CD14-positive monocyte (primary cell): ENCODE results near the gene GTF3A. TPM values are rescaled to one million over a fixed set of nuclear protein-coding genes. Genes with fewer than 3 reads are reported as not detected.

Source experiments
- DNase-seq, 3 donors: peaks; one replicate each; pipeline ENCODE4 v3.0.0-alpha.2; 2011 to 2022
- H2AFZ ChIP-seq: 2 replicates; pipeline ENCODE4 v1.6.0; 2012; ENCODE audit warnings: mild to moderate bottlenecking, low read depth, low read length, inconsistent platforms; ENCODE audit not compliant: insufficient read depth, poor library complexity, severe bottlenecking
- H3K27ac ChIP-seq, 2 donors: 1 replicate in 1 of 2; 2 replicates in 1 of 2; pipeline ENCODE4 v1.5.1; 2012 to 2013; ENCODE audit warnings: low read length in 2 of 2, control low read depth in 1 of 2, inconsistent platforms in 1 of 2, low read depth in 1 of 2, mild to moderate bottlenecking in 1 of 2
- H3K27me3 ChIP-seq, 2 donors: one replicate each; pipeline versions ENCODE4 v1.6.0 to v1.6.1; 2011 to 2013; ENCODE audit warnings: low read length in 2 of 2; ENCODE audit not compliant: control insufficient read depth in 2 of 2, insufficient read depth in 2 of 2
- H3K36me3 ChIP-seq, 2 donors: replicated peaks in 1 of 2; 1 replicate in 1 of 2; 2 replicates in 1 of 2; pipeline versions ENCODE4 v1.5.1 to v1.6.1; 2012 to 2013; ENCODE audit warnings: low read length in 2 of 2, control low read depth in 1 of 2, inconsistent platforms in 1 of 2, mild to moderate bottlenecking in 1 of 2; ENCODE audit not compliant: insufficient read depth in 2 of 2, control insufficient read depth in 1 of 2
- H3K4me1 ChIP-seq, 2 donors: 1 replicate in 1 of 2; 2 replicates in 1 of 2; pipeline versions ENCODE4 v1.5.1 to v1.6.1; 2012 to 2013; ENCODE audit warnings: low read length in 2 of 2, control low read depth in 1 of 2, inconsistent platforms in 1 of 2, mild to moderate bottlenecking in 1 of 2, moderate library complexity in 1 of 2; ENCODE audit not compliant: insufficient read depth in 2 of 2, control insufficient read depth in 1 of 2
- H3K4me2 ChIP-seq: replicated peaks from 2 replicates; pipeline ENCODE3; 2012; ENCODE audit warnings: low read length, moderate library complexity, mild to moderate bottlenecking; ENCODE audit not compliant: poor library complexity, severe bottlenecking; ENCODE audit errors: extremely low read depth
- H3K4me3 ChIP-seq, 3 experiments: fragments of 200-600 bp in 1 of 3; sonication (generic) in 1 of 3; replicated peaks in 1 of 3; 1 replicate in 2 of 3; 2 replicates in 1 of 3; pipeline ENCODE4 v1.5.1; 2011 to 2013; ENCODE audit warnings: low read length in 3 of 3, mild to moderate bottlenecking in 3 of 3, control low read depth in 2 of 3, low read depth in 2 of 3, inconsistent platforms in 1 of 3, moderate library complexity in 1 of 3
- H3K79me2 ChIP-seq: 2 replicates; pipeline ENCODE4 v1.6.0; 2012; ENCODE audit warnings: mild to moderate bottlenecking, control low read depth, inconsistent platforms, low read length, moderate library complexity; ENCODE audit not compliant: insufficient read depth
- H3K9ac ChIP-seq: 2 replicates; pipeline ENCODE4 v1.6.0; 2017; ENCODE audit warnings: low read length, mild to moderate bottlenecking; ENCODE audit not compliant: insufficient read depth, poor library complexity, severe bottlenecking
- H3K9me3 ChIP-seq, 2 donors: replicated peaks in 1 of 2; 1 replicate in 1 of 2; 2 replicates in 1 of 2; pipeline versions ENCODE4 v1.5.1 to v1.6.1; 2012 to 2013; ENCODE audit warnings: low read length in 2 of 2, control low read depth in 1 of 2; ENCODE audit not compliant: control insufficient read depth in 1 of 2, insufficient read depth in 1 of 2
- H4K20me1 ChIP-seq: 2 replicates; pipeline ENCODE4 v1.6.0; 2012; ENCODE audit warnings: mild to moderate bottlenecking, low read length, control low read depth, moderate library complexity; ENCODE audit not compliant: insufficient read depth
- H3K27ac Mint-ChIP-seq, 7 donors: one replicate each; pipeline ENCODE4 v1.8.0; 2020; ENCODE audit warnings: mild to moderate bottlenecking in 7 of 7, mixed read lengths in 7 of 7, moderate library complexity in 6 of 7, inconsistent platforms in 2 of 7
- H3K27me3 Mint-ChIP-seq, 3 donors: one replicate each; pipeline ENCODE4 v1.8.0; 2021 to 2022; ENCODE audit warnings: low read depth in 3 of 3, mild to moderate bottlenecking in 3 of 3, mixed read lengths in 3 of 3, moderate library complexity in 3 of 3, inconsistent platforms in 1 of 3
- H3K36me3 Mint-ChIP-seq, 2 donors: one replicate each; pipeline ENCODE4 v1.8.0; 2020; ENCODE audit warnings: mixed read lengths in 2 of 2, inconsistent platforms in 1 of 2, mild to moderate bottlenecking in 1 of 2
- H3K4me1 Mint-ChIP-seq: one replicate; pipeline ENCODE4 v1.8.0; 2020; ENCODE audit warnings: mild to moderate bottlenecking, mixed read lengths
- H3K4me3 Mint-ChIP-seq, 2 donors: one replicate each; pipeline ENCODE4 v1.8.0; 2020; ENCODE audit warnings: mild to moderate bottlenecking in 2 of 2, mixed read lengths in 2 of 2, moderate library complexity in 1 of 2
- H3K9me3 Mint-ChIP-seq, 7 donors: one replicate each; pipeline ENCODE4 v1.8.0; 2020 to 2022; ENCODE audit warnings: mixed read lengths in 7 of 7, mild to moderate bottlenecking in 6 of 7, moderate library complexity in 6 of 7, inconsistent platforms in 2 of 7
- WGBS: methylation state at CpG from one replicate; pipeline ENCODE4 v1.1.5; 2013; ENCODE audit warnings: missing lambda C conversion rate; ENCODE audit not compliant: insufficient coverage; 5-methylcytosine and 5-hydroxymethylcytosine counted together
- intact Hi-C, 2 donors: fragments of 100-400 bp; cut with micrococcal nuclease; formaldehyde crosslinking; loops; one replicate each; pipeline versions ENCODE4 v1.15.0 to v1.15.1; 2023
- polyA plus RNA-seq, 3 donors: library from polyadenylated mRNA; depleted of rRNA in 1 of 3; unstranded in 2 of 3; stranded (reverse) in 1 of 3; fragments of 300-500 nt in 2 of 3; fragments of >200 nt in 1 of 3; fragmentation: Illumina TruSeq in 2 of 3; gene quantifications; 1 replicate in 2 of 3; 2 replicates in 1 of 3; pipeline ENCODE4 v1.2.3, GENCODE V29; 2012 to 2021
- TF ChIP-seq, protein P1 (sequence below): fragments of 200-600 bp; IDR thresholded peaks from one replicate; pipeline ENCODE4 v1.8.0; 2022; ENCODE audit warnings: antibody characterized with exemption, mild to moderate bottlenecking

Gene GTF3A
- polyA plus RNA-seq, 3 donors: 88.8 to 259 (median 179) TPM

DNA sequence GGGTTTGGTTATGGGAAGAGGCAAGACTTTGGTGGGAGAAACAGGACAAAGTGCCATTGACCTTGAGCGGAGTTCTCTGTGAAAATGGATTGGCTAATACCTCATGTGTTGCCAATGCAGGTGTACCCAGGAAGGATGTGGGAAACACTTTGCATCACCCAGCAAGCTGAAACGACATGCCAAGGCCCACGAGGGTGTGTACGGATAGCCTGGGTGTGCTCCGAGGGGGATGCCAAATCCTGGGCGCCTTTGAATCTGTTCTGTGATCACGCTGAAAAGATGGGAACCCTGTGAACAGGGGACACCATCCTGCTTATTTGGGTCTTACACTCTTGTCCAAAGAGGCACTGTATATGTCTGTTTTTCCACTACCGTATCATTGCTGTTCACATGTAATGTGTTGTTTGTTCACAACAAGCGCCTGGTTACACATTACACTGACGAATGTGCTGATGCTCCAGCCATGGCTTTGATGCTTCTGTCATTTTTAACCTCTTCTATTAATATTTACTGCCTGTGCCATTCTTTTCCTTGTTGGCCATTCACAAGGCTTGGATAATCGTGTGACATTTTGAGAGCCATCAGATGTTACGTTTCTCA is 8.3 kb downstream of the GTF3A start:
- H3K36me3 ChIP-seq: peaks cover 87 to 97% of the 10 kb centered on the region in 2 donors
- WGBS: 76% methylated on average over 8 of the region's 12 CpGs
- H3K79me2 ChIP-seq: peaks cover 32% of the 10 kb centered on the region
- H3K9me3 Mint-ChIP-seq: no peaks in the 10 kb centered on the region
- peaks cover 78 to 91% of the 10 kb centered on the region in 2 donors for H3K36me3 Mint-ChIP-seq
- TF ChIP-seq, protein P1, sequence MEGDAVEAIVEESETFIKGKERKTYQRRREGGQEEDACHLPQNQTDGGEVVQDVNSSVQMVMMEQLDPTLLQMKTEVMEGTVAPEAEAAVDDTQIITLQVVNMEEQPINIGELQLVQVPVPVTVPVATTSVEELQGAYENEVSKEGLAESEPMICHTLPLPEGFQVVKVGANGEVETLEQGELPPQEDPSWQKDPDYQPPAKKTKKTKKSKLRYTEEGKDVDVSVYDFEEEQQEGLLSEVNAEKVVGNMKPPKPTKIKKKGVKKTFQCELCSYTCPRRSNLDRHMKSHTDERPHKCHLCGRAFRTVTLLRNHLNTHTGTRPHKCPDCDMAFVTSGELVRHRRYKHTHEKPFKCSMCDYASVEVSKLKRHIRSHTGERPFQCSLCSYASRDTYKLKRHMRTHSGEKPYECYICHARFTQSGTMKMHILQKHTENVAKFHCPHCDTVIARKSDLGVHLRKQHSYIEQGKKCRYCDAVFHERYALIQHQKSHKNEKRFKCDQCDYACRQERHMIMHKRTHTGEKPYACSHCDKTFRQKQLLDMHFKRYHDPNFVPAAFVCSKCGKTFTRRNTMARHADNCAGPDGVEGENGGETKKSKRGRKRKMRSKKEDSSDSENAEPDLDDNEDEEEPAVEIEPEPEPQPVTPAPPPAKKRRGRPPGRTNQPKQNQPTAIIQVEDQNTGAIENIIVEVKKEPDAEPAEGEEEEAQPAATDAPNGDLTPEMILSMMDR: no peak
- peak overlapping the region in 1 of 2 donors; percentile 2 for H3K27ac ChIP-seq
- H3K4me3 ChIP-seq: no peak overlapping the region
- no peak overlapping the region for H3K4me2 ChIP-seq
- H3K9ac ChIP-seq: no peak overlapping the region
- H3K9me3 ChIP-seq: no peaks in the 10 kb centered on the region
- DNase-seq: no peak
- peaks cover 12% of the 10 kb centered on the region for H3K4me1 Mint-ChIP-seq
- H3K4me1 ChIP-seq: peaks cover 10 to 12% of the 10 kb centered on the region in 2 donors
- no peaks in the 10 kb centered on the region for H3K27me3 Mint-ChIP-seq
- peaks cover 47% of the 10 kb centered on the region for H4K20me1 ChIP-seq
- intact Hi-C loops: no loop called here
- no peak overlapping the region for H2AFZ ChIP-seq
- no peaks in the 10 kb centered on the region for H3K27me3 ChIP-seq
- H3K4me3 Mint-ChIP-seq: no peak overlapping the region
- peak overlapping the region in 3 of 7 donors; percentile 15 to 68 (median 45) for H3K27ac Mint-ChIP-seq

DNA sequence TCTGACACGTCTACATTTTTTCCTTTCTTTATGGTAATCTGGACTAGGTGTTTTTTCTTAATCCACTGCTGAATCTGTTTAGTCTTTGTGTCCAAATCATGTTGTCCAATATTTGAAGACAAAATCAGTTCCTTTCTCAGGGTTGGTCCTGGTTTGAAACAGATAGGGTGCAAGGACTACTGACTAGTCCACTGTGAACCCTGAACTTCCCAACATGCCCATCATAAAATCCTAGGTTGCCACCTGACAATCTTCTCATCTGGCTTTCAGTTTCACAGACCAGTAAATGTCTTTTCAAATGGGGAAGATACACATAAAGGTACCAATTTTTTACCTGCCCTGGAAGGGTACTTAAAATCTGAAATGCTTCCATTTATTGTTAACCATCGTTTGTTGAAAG is 12.7 kb downstream of the GTF3A start:
- Histone ChIP-seq H3K4me2 (no peak overlapping the region), H3K9ac (no peak overlapping the region), H3K9me3 (no peaks in the 10 kb centered on the region), H3K27ac (peak overlapping the region in 1 of 2 donors; percentile 37), H3K79me2 (peaks cover 18% of the 10 kb centered on the region), H3K27me3 (no peaks in the 10 kb centered on the region), H3K4me3 (no peak overlapping the region), H3K36me3 (peaks cover 73 to 94% of the 10 kb centered on the region in 2 donors), H2AFZ (no peak overlapping the region), H4K20me1 (peaks cover 41% of the 10 kb centered on the region), H3K4me1 (no peaks in the 10 kb centered on the region)
- 100% methylated on average over 1 of the region's 2 CpGs for WGBS
- Mint-ChIP-seq H3K4me3 (no peak overlapping the region), H3K9me3 (peaks cover 0 to 3% (median 0%) of the 10 kb centered on the region in 7 donors), H3K27ac (peak overlapping the region in 3 of 7 donors; percentile 6 to 65 (median 58)), H3K27me3 (peaks cover 0 to 1% (median 0%) of the 10 kb centered on the region in 3 donors), H3K4me1 (peaks cover 7% of the 10 kb centered on the region), H3K36me3 (peaks cover 85 to 88% of the 10 kb centered on the region in 2 donors)
- DNase-seq: no peak
- intact Hi-C loops: no loop called here
- TF ChIP-seq, protein P1: no peak
